Spleen (tissue), 11 donors: ENCODE data around the gene SLC22A23. TPM values are rescaled to one million over a fixed set of nuclear protein-coding genes. Genes with fewer than 3 reads are reported as not detected.

ENCODE experiments used
- DNase-seq: peaks from one replicate; pipeline ENCODE4 v3.0.0-alpha.2; 2020
- H3K27ac ChIP-seq, 8 donors: fragments of 200-600 bp; sonication (generic) in 7 of 8; 1 replicate in 4 of 8; 2 replicates in 4 of 8; pipeline versions ENCODE4 v1.5.0 to v1.8.0; 2016 to 2021; ENCODE audit warnings: inconsistent platforms in 4 of 8, mild to moderate bottlenecking in 4 of 8, moderate library complexity in 1 of 8
- H3K27me3 ChIP-seq, 7 donors: fragments of 200-600 bp; sonication (generic) in 6 of 7; replicated peaks in 1 of 7; 1 replicate in 4 of 7; 2 replicates in 3 of 7; pipeline versions ENCODE4 v1.5.0 to v1.8.0; 2016 to 2021; ENCODE audit warnings: inconsistent platforms in 3 of 7, mild to moderate bottlenecking in 1 of 7
- H3K36me3 ChIP-seq, 6 donors: fragments of 200-600 bp; sonication (generic) in 5 of 6; 1 replicate in 4 of 6; 2 replicates in 2 of 6; pipeline versions ENCODE4 v1.5.0 to v1.8.0; 2016 to 2021; ENCODE audit warnings: inconsistent platforms in 2 of 6
- H3K4me1 ChIP-seq, 6 donors: fragments of 200-600 bp; sonication (generic) in 5 of 6; 1 replicate in 3 of 6; 2 replicates in 3 of 6; pipeline versions ENCODE4 v1.5.0 to v1.8.0; 2016 to 2021; ENCODE audit warnings: inconsistent platforms in 3 of 6
- H3K4me3 ChIP-seq, 8 donors: fragments of 200-600 bp; sonication (generic) in 7 of 8; 1 replicate in 4 of 8; 2 replicates in 4 of 8; pipeline versions ENCODE4 v1.5.0 to v1.8.0; 2016 to 2021; ENCODE audit warnings: inconsistent platforms in 4 of 8, mild to moderate bottlenecking in 4 of 8, moderate library complexity in 2 of 8
- H3K9me3 ChIP-seq, 8 donors: fragments of 200-600 bp; sonication (generic) in 7 of 8; 1 replicate in 4 of 8; 2 replicates in 4 of 8; pipeline versions ENCODE4 v1.5.0 to v1.8.0; 2016 to 2021; ENCODE audit warnings: inconsistent platforms in 4 of 8
- CTCF ChIP-seq, 11 experiments: fragments of 200-600 bp in 7 of 11; fragments of 450-650 bp in 4 of 11; sonication (generic) in 4 of 11; IDR thresholded peaks in 8 of 11; conservative IDR thresholded peaks in 3 of 11; 1 replicate in 7 of 11; 2 replicates in 4 of 11; pipeline versions ENCODE4 v1.4.0 to v1.8.0; 2016 to 2021; ENCODE audit warnings: antibody characterized with exemption in 11 of 11, inconsistent platforms in 4 of 11, mild to moderate bottlenecking in 1 of 11
- POLR2A ChIP-seq, 3 donors: fragments of 450-650 bp; IDR thresholded peaks; one replicate each; pipeline ENCODE4 v1.5.1; 2017; ENCODE audit warnings: antibody characterized with exemption in 3 of 3, mild to moderate bottlenecking in 1 of 3
- POLR2AphosphoS5 ChIP-seq, 3 donors: sonication (generic); formaldehyde crosslinking; IDR thresholded peaks; one replicate each; pipeline ENCODE4 v1.5.1; 2017; ENCODE audit warnings: antibody characterized with exemption in 3 of 3
- WGBS, 5 donors: extraction: QIAGEN DNeasy Blood & Tissue Kit in 3 of 5; methylation state at CpG; one replicate each; pipeline versions ENCODE4 v1.1.5 to v1.1.7; 2013 to 2018; 5-methylcytosine and 5-hydroxymethylcytosine counted together
- intact Hi-C: fragments of 100-400 bp; cut with DNase I; formaldehyde crosslinking; loops from one replicate; pipeline ENCODE4 v1.15.0; 2023; ENCODE audit warnings: low total_unique reads
- polyA plus RNA-seq, 3 donors: library from polyadenylated mRNA; stranded (reverse); fragments of 200-250 nt; gene quantifications; one replicate each; pipeline ENCODE4 v1.2.1, GENCODE V29; 2013
- total RNA-seq, 7 donors: library from RNA; depleted of rRNA in 3 of 7; stranded (reverse); fragments of >200 nt in 3 of 7; fragmentation: NEBNext Ultra II Directional in 4 of 7; extraction: Animal tissue kit (Norgen Biotek cat#: 25700) in 4 of 7; gene quantifications; one replicate each; pipeline versions ENCODE4 v1.1.0 to v1.2.1, GENCODE V29; 2016 to 2021
- donor health status: healthy with polysubstance abuse.
- donor health status: DM: no; HTN: no; CAD: no; lungs with moderate emphysema.
- donor health status: DM: no; HTN: no; CAD: no.
- donor health status: Bipolar disorder and iron deficiency.
- donor health status: healthy.
- donor health status: DM: no; HTN: no; CAD: no.
- donor health status: DM: yes; HTN: yes; CAD: no.

The SLC22A23 gene
- total and polyA plus RNA-seq, 10 donors, result 1.9 to 22.6 (median 18.3) TPM

GRCh38 chr6:3393836-3394202 lies 63.0 kb downstream of the SLC22A23 start:
- no peaks in the 10 kb centered on the region for H3K27me3 ChIP-seq
- no peaks in the 10 kb centered on the region for H3K36me3 ChIP-seq
- no peak for DNase-seq
- TF ChIP-seq POLR2AphosphoS5 (IDR thresholded peaks at IDR 0.05) (no peak), CTCF (IDR thresholded peaks at IDR 0.05 in 8 of 11, conservative IDR thresholded peaks at IDR 0.05 in 3 of 11) (no peak), POLR2A (IDR thresholded peaks at IDR 0.05) (no peak)
- no peaks in the 10 kb centered on the region for H3K9me3 ChIP-seq
- intact Hi-C loops, result no loop called here
- H3K27ac ChIP-seq, result no peak overlapping the region
- H3K4me1 ChIP-seq, result peaks cover 0 to 6% (median 0%) of the 10 kb centered on the region in 6 donors
- 85 to 95% (median 90%) methylated on average over 8 of the region's 8 CpGs for WGBS, 5 donors
- H3K4me3 ChIP-seq, result no peak overlapping the region

GRCh38 chr6:3392930-3393835 lies 63.7 kb downstream of the SLC22A23 start:
- intact Hi-C loops, result no loop called here
- Histone ChIP-seq H3K36me3 (no peaks in the 10 kb centered on the region), H3K9me3 (no peaks in the 10 kb centered on the region), H3K4me1 (peaks cover 0 to 12% (median 2%) of the 10 kb centered on the region in 6 donors), H3K27me3 (no peaks in the 10 kb centered on the region), H3K4me3 (no peak overlapping the region), H3K27ac (no peak overlapping the region)
- no peak for DNase-seq
- 86 to 93% (median 89%) methylated on average over 13 of the region's 13 CpGs for WGBS, 5 donors
- TF ChIP-seq POLR2A (IDR thresholded peaks at IDR 0.05), result no peak
- TF ChIP-seq CTCF (IDR thresholded peaks at IDR 0.05 in 8 of 11, conservative IDR thresholded peaks at IDR 0.05 in 3 of 11), result no peak
- no peak for TF ChIP-seq POLR2AphosphoS5 (IDR thresholded peaks at IDR 0.05)

GRCh38 chr6:3391902-3392458 lies 64.9 kb downstream of the SLC22A23 start:
- TF ChIP-seq POLR2AphosphoS5 (IDR thresholded peaks at IDR 0.05) (no peak), CTCF (IDR thresholded peaks at IDR 0.05 in 8 of 11, conservative IDR thresholded peaks at IDR 0.05 in 3 of 11) (no peak), POLR2A (IDR thresholded peaks at IDR 0.05) (no peak)
- DNase-seq, result no peak
- Histone ChIP-seq H3K27me3 (no peaks in the 10 kb centered on the region), H3K4me3 (no peak overlapping the region), H3K9me3 (no peaks in the 10 kb centered on the region), H3K36me3 (no peaks in the 10 kb centered on the region), H3K4me1 (peaks cover 0 to 18% (median 2%) of the 10 kb centered on the region in 6 donors), H3K27ac (no peak overlapping the region)
- WGBS, 5 donors, result 91 to 100% (median 95%) methylated on average over 3 of the region's 3 CpGs
- intact Hi-C loops, result no loop called here

GRCh38 chr6:3390698-3391097 lies 66.2 kb downstream of the SLC22A23 start:
- H3K9me3 ChIP-seq, result no peaks in the 10 kb centered on the region
- H3K36me3 ChIP-seq, result no peaks in the 10 kb centered on the region
- no peak for DNase-seq
- TF ChIP-seq POLR2A (IDR thresholded peaks at IDR 0.05), result no peak
- no peak for TF ChIP-seq POLR2AphosphoS5 (IDR thresholded peaks at IDR 0.05)
- no peak for TF ChIP-seq CTCF (IDR thresholded peaks at IDR 0.05 in 8 of 11, conservative IDR thresholded peaks at IDR 0.05 in 3 of 11)
- peaks cover 0 to 18% (median 2%) of the 10 kb centered on the region in 6 donors for H3K4me1 ChIP-seq
- peaks cover 0 to 8% (median 0%) of the 10 kb centered on the region in 7 donors for H3K27me3 ChIP-seq
- 88 to 97% (median 90%) methylated on average over 5 of the region's 5 CpGs for WGBS, 5 donors
- H3K4me3 ChIP-seq, result no peak overlapping the region
- no peak overlapping the region for H3K27ac ChIP-seq
- intact Hi-C loops, result no loop called here
